NCI-H526 treated with DMSO at 0.1 percent for 48 hours (cell line): ENCODE data around the gene ZBTB12.
"Not testable (repeated sequence)": the region's sequence is repeated elsewhere in the genome, so short reads cannot be mapped to it uniquely, and the experiment has no call there.

Source experiments
- DNase-seq: peaks from one replicate; lab custom pipeline; 2025; lab: John Stamatoyannopoulos, UW

ZBTB12 gene

GRCh38 chr6:31874836-31875572 lies 26.9 kb downstream of the ZBTB12 start:
- no peak for DNase-seq

- no peak for DNase-seq
These were observed 27.7 kb downstream of the ZBTB12 start for GRCh38 chr6:31874084-31874670.

- no peak for DNase-seq
These were observed 30.7 kb downstream of the ZBTB12 start for GRCh38 chr6:31871046-31871659.

- DNase-seq: no peak
These were observed 31.4 kb downstream of the ZBTB12 start for GRCh38 chr6:31870385-31870921.

- DNase-seq: no peak
These were observed 32.5 kb downstream of the ZBTB12 start for GRCh38 chr6:31869343-31869742.

- DNase-seq: not testable (repeated sequence)
These were observed 33.3 kb downstream of the ZBTB12 start for GRCh38 chr6:31868658-31868971.

- DNase-seq: no peak
These were observed 36.4 kb downstream of the ZBTB12 start for GRCh38 chr6:31865205-31866118.

- DNase-seq: no peak
These were observed 37.1 kb downstream of the ZBTB12 start for GRCh38 chr6:31864818-31865204.

- not testable (repeated sequence) for DNase-seq
These were observed 37.7 kb downstream of the ZBTB12 start for GRCh38 chr6:31864123-31864562.

- DNase-seq: peak; percentile 99
These were observed 39.3 kb downstream of the ZBTB12 start, which contains the start of gene NEU1 for GRCh38 chr6:31862344-31863235. Gene NEU1 (minus strand): TSS chr6:31862821. CDS start chr6:31862776, 45 bp downstream.

GRCh38 chr6:31861919-31862343 lies 40.0 kb downstream of the ZBTB12 start:
- no peak for DNase-seq

GRCh38 chr6:31861150-31861549 lies 40.7 kb downstream of the ZBTB12 start:
- DNase-seq: no peak

GRCh38 chr6:31860349-31860748 lies 41.5 kb downstream of the ZBTB12 start:
- no peak for DNase-seq

- DNase-seq: no peak
These were observed 42.0 kb downstream of the ZBTB12 start for GRCh38 chr6:31859923-31860322.

GRCh38 chr6:31858707-31859106 lies 43.2 kb downstream of the ZBTB12 start:
- no peak for DNase-seq

GRCh38 chr6:31857774-31858173 lies 44.1 kb downstream of the ZBTB12 start:
- DNase-seq: not testable (repeated sequence)

- not testable (repeated sequence) for DNase-seq
These were observed 49.7 kb downstream of the ZBTB12 start for GRCh38 chr6:31851980-31852718.

- no peak for DNase-seq
These were observed 50.4 kb downstream of the ZBTB12 start for GRCh38 chr6:31851485-31851832.

- no peak for DNase-seq
These were observed 51.0 kb downstream of the ZBTB12 start for GRCh38 chr6:31850765-31851484.
